Measurements from ENCODE around the gene ABHD12. TPM values are rescaled to one million over a fixed set of nuclear protein-coding genes. Genes with fewer than 3 reads are reported as not detected.

Gene ABHD12
- total and polyA plus RNA-seq, 4 experiments from 2014 or later, result 25.9 to 30.9 (median 29.6) TPM

DNA sequence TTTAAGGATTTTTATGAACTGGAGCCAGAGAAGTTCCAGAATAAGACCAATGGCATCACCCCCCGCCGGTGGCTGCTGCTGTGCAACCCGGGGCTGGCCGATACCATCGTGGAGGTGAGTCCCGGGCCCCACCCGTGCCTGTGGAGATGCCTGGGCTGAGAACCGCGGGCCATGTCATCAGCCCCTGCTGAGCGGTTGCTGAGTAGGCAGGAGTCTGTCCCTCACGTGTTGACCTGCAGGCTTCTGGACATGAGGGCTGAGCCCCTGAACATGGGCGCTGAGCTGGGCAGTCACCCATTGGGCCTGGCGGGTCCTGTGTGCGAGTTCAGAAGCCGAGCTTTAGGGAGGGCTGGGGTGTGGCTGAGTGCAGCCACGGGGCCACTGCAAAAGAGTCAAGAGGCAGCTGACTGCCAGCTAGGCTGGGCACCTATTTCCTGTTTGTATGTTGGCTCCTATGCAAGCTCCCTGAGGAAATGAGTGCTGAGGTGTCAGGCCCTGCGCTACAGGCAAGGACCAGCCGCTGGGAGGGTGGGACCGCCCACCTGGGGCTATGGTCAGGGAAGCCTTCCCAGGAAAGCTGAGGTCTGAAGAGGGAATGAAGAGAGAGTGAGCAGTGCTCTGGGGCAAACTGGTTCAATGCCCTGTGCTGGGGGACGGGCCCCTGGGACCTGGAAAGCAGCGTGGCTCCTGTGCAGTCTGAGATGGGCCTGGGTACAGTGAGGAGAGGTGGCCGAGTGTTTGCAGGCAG is 108.4 kb downstream of the ABHD12 start:
- H3K4me1 ChIP-seq (ENCODE audit: insufficient read depth, low read length), result no peaks in the 10 kb centered on the region
- no peak overlapping the region for H3K4me3 ChIP-seq (ENCODE audit: low read length in 2 of 2)
- no peaks in the 10 kb centered on the region for H3K9me3 ChIP-seq (ENCODE audit: control insufficient read depth in 1 of 2, low read length in 2 of 2)
- no peak overlapping the region for H3K27ac ChIP-seq (ENCODE audit: low read depth, low read length)
- Mint-ChIP-seq H3K36me3 (peaks cover 17 to 61% of the 10 kb centered on the region in 2 donors), H3K4me3 (peak overlapping the region in 1 of 8 donors; percentile 15), H3K27ac (peak overlapping the region in 4 of 7 donors; percentile 5 to 81 (median 58)), H3K4me1 (peaks cover 0 to 3% (median 2%) of the 10 kb centered on the region in 4 donors), H3K27me3 (no peaks in the 10 kb centered on the region), H3K9me3 (no peaks in the 10 kb centered on the region)
- intact Hi-C loops (cut with micrococcal nuclease), result no loop called here
- CTCF ChIA-PET (ENCODE audit: partially characterized antibody), result no interaction called here
- POLR2A ChIA-PET (ENCODE audit: partially characterized antibody), result no interaction called here
- H3K36me3 ChIP-seq (ENCODE audit: insufficient read depth, low read length), result peaks cover 26% of the 10 kb centered on the region
- peak in 1 of 5 donors; percentile 25 for DNase-seq
- no peaks in the 10 kb centered on the region for H3K27me3 ChIP-seq (ENCODE audit: insufficient read depth, low read length)

DNA sequence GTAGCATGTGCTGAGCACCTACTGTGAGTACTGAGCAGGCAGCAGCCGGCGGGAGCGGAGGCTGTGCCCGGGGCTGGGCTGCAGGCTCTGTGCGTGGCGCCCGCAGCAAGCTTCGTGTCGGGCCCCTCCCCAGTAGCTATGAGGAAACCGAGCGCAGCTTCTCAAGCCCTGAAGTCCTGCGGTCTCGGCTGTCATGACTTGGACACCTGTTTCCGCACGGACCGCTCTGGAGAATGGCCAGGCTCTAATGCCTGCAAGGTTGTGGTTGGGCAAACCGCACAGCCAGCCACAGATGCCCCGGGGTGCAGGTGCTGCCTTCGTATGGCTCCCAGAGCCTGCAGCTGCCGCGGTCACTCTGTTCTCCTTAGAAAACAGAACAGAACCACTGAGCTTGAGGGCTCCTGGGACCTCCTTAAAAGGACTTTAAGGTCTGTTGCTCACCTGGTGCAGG is 109.1 kb downstream of the ABHD12 start:
- H3K36me3 ChIP-seq (ENCODE audit: insufficient read depth, low read length), result peaks cover 33% of the 10 kb centered on the region
- H3K27me3 ChIP-seq (ENCODE audit: insufficient read depth, low read length), result no peaks in the 10 kb centered on the region
- POLR2A ChIA-PET (ENCODE audit: partially characterized antibody), result no interaction called here
- H3K4me1 ChIP-seq (ENCODE audit: insufficient read depth, low read length), result no peaks in the 10 kb centered on the region
- Mint-ChIP-seq H3K27ac (peak overlapping the region in 1 of 7 donors; percentile 57), H3K4me3 (no peak overlapping the region), H3K27me3 (no peaks in the 10 kb centered on the region), H3K36me3 (peaks cover 17 to 61% of the 10 kb centered on the region in 2 donors), H3K9me3 (no peaks in the 10 kb centered on the region), H3K4me1 (peaks cover 0 to 3% (median 2%) of the 10 kb centered on the region in 4 donors)
- H3K4me3 ChIP-seq (ENCODE audit: low read length in 2 of 2), result no peak overlapping the region
- no peaks in the 10 kb centered on the region for H3K9me3 ChIP-seq (ENCODE audit: control insufficient read depth in 1 of 2, low read length in 2 of 2)
- intact Hi-C loops (cut with micrococcal nuclease), result no loop called here
- H3K27ac ChIP-seq (ENCODE audit: low read depth, low read length), result no peak overlapping the region
- no peak for DNase-seq
- CTCF ChIA-PET (ENCODE audit: partially characterized antibody), result no interaction called here

DNA sequence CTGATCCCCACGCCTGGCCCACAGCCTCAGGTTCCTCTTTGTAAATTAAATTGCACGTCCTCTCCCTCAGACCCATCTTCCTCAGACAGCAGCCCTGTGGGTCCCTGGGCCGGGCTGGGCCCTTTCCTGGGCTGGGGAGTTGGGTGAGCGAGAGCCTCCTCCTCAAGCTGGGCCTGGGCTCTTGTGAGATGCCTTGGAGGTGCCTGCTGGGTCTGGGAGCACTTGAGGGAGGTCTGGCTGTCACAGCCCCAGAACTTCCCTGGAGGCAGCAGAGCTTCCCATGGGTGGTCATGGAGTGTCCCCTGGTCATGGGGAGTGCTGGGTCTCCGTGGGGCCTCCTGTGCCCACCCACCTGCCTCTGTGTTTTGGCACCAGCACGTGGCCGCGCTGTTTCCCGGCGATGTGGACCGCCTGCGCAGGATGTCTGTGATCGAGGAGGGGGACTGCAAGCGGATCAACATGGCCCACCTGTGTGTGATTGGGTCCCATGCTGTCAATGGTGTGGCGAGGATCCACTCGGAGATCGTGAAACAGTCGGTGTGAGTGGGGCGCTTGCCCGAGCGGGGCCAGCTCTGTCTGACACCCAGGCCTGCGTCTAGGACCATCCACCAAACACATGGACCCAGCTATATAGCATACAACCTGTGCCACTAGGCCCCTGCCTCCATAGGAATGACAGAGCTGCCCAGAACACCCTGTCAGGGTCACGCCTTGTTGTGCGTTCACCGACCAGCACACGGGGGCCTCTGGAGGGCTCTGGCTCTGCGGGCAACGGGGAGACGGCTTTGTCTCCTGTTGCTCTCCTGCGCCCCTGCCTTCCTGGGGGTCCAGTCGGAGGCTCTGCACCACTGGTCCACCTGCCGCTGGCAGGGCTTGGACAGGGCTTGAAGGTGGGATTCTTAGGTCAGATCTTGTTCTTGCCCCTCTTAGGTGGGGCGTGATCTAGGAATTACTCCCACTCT is 109.8 kb downstream of the ABHD12 start:
- Histone ChIP-seq H3K4me3 (ENCODE audit: low read length in 2 of 2) (no peak overlapping the region), H3K4me1 (ENCODE audit: insufficient read depth, low read length) (no peaks in the 10 kb centered on the region), H3K27me3 (ENCODE audit: insufficient read depth, low read length) (no peaks in the 10 kb centered on the region), H3K9me3 (ENCODE audit: control insufficient read depth in 1 of 2, low read length in 2 of 2) (no peaks in the 10 kb centered on the region), H3K36me3 (ENCODE audit: insufficient read depth, low read length) (peaks cover 33% of the 10 kb centered on the region), H3K27ac (ENCODE audit: low read depth, low read length) (no peak overlapping the region)
- Mint-ChIP-seq H3K27ac (no peak overlapping the region), H3K4me1 (peaks cover 0 to 3% (median 2%) of the 10 kb centered on the region in 4 donors), H3K36me3 (peaks cover 12 to 60% of the 10 kb centered on the region in 2 donors), H3K4me3 (no peak overlapping the region), H3K27me3 (no peaks in the 10 kb centered on the region), H3K9me3 (no peaks in the 10 kb centered on the region)
- peak in 1 of 5 donors; percentile 30 for DNase-seq
- ChIA-PET CTCF (ENCODE audit: partially characterized antibody) (no interaction called here), POLR2A (ENCODE audit: partially characterized antibody) (no interaction called here)
- intact Hi-C loops (cut with micrococcal nuclease), result no loop called here

DNA sequence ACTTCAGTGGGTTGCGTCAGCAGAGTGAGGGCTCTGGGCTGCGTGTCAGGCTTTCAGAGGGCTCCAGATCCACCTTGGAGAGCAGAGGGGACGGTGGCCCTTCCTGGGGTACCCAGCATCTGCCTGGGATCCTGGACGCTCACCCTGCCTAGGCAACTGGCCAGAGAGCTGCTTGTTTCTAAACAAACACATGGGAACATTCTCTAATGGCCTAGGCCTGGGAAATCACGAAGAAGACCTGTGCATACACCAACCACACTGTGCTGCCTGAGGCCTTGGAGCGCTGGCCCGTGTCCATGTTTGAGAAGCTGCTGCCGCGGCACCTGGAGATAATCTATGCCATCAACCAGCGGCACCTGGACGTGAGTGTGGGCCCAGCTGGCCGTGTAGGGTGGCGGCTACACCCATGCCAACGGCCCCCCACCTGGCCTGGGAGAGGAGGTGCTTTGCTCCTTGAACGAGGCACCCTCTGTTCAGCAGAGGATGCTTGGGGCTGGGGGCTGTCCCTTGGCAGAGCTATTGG is 110.5 kb downstream of the ABHD12 start:
- Histone ChIP-seq H3K4me1 (ENCODE audit: insufficient read depth, low read length) (no peaks in the 10 kb centered on the region), H3K4me3 (ENCODE audit: low read length in 2 of 2) (no peak overlapping the region), H3K36me3 (ENCODE audit: insufficient read depth, low read length) (peaks cover 27% of the 10 kb centered on the region), H3K27me3 (ENCODE audit: insufficient read depth, low read length) (no peaks in the 10 kb centered on the region), H3K27ac (ENCODE audit: low read depth, low read length) (no peak overlapping the region), H3K9me3 (ENCODE audit: control insufficient read depth in 1 of 2, low read length in 2 of 2) (no peaks in the 10 kb centered on the region)
- Mint-ChIP-seq H3K36me3 (peaks cover 10 to 60% of the 10 kb centered on the region in 2 donors), H3K4me3 (no peak overlapping the region), H3K9me3 (no peaks in the 10 kb centered on the region), H3K4me1 (peaks cover 0 to 3% (median 2%) of the 10 kb centered on the region in 4 donors), H3K27ac (peak overlapping the region in 1 of 7 donors; percentile 57), H3K27me3 (no peaks in the 10 kb centered on the region)
- POLR2A ChIA-PET (ENCODE audit: partially characterized antibody), result no interaction called here
- CTCF ChIA-PET (ENCODE audit: partially characterized antibody), result no interaction called here
- intact Hi-C loops (cut with micrococcal nuclease), result no loop called here
- DNase-seq, result no peak

DNA sequence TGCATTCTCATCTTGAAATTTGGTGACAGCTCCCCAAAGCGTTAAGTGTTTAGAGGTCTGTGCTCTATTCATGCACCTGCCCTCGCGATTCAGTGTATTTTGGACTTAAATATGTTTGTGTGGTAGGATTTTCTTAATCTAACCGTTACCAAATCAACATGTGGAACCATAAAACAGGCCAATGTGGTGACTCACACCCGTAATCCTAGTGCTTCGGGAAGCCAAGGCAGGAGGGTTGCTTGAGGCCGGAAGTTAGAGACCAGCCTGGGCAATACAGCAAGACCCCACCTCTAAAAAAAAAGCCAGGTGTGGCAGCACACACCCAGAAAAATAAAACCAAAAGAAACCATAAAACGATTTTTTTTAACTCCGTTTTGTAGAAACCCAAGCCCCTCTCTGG is 111.2 kb downstream of the ABHD12 start:
- peaks cover 9 to 60% of the 10 kb centered on the region in 2 donors for H3K36me3 Mint-ChIP-seq
- H3K27ac Mint-ChIP-seq, result peak overlapping the region in 2 of 7 donors; percentile 36 to 69

GRCh38 chr20:25278636-25279361 is 111.8 kb downstream of the ABHD12 start:
- Histone ChIP-seq H3K36me3 (ENCODE audit: insufficient read depth, low read length) (peaks cover 36% of the 10 kb centered on the region), H3K4me3 (ENCODE audit: low read length in 2 of 2) (no peak overlapping the region), H3K27me3 (ENCODE audit: insufficient read depth, low read length) (no peaks in the 10 kb centered on the region), H3K9me3 (ENCODE audit: control insufficient read depth in 1 of 2, low read length in 2 of 2) (no peaks in the 10 kb centered on the region), H3K4me1 (ENCODE audit: insufficient read depth, low read length) (no peaks in the 10 kb centered on the region), H3K27ac (ENCODE audit: low read depth, low read length) (no peak overlapping the region)
- POLR2A ChIA-PET (ENCODE audit: partially characterized antibody), result interaction anchor here (0.6 kb wide), 1 partner anchor 190 kb away, joined by 3 read pairs; no protein-coding TSS in a partner anchor
- Mint-ChIP-seq H3K9me3 (no peaks in the 10 kb centered on the region), H3K4me1 (peaks cover 0 to 3% (median 2%) of the 10 kb centered on the region in 4 donors), H3K27ac (peak overlapping the region in 1 of 7 donors; percentile 10), H3K27me3 (no peaks in the 10 kb centered on the region), H3K4me3 (no peak overlapping the region), H3K36me3 (peaks cover 13 to 61% of the 10 kb centered on the region in 2 donors)
- CTCF ChIA-PET (ENCODE audit: partially characterized antibody), result interaction anchor here (1.2 kb wide), 2 partner anchors 17 to 121 kb away, joined by 3 to 5 read pairs; no protein-coding TSS in a partner anchor
- intact Hi-C loops (cut with micrococcal nuclease), result no loop called here
- no peak for DNase-seq

More for the DNA sequence above, 111.2 kb downstream of the ABHD12 start:
- no peak overlapping the region for H3K27ac ChIP-seq (ENCODE audit: low read depth, low read length)
- H3K4me1 ChIP-seq (ENCODE audit: insufficient read depth, low read length), result no peaks in the 10 kb centered on the region
- ChIA-PET POLR2A (ENCODE audit: partially characterized antibody) (no interaction called here), CTCF (ENCODE audit: partially characterized antibody) (interaction anchor here (1.2 kb wide), 2 partner anchors 16 to 120 kb away, joined by 3 to 5 read pairs; no protein-coding TSS in a partner anchor)
- DNase-seq, result no peak
- Mint-ChIP-seq H3K27me3 (no peaks in the 10 kb centered on the region), H3K4me1 (peaks cover 0 to 3% (median 2%) of the 10 kb centered on the region in 4 donors), H3K4me3 (no peak overlapping the region), H3K9me3 (no peaks in the 10 kb centered on the region)
- H3K9me3 ChIP-seq (ENCODE audit: control insufficient read depth in 1 of 2, low read length in 2 of 2), result no peaks in the 10 kb centered on the region
- intact Hi-C loops (cut with micrococcal nuclease), result no loop called here
- no peaks in the 10 kb centered on the region for H3K27me3 ChIP-seq (ENCODE audit: insufficient read depth, low read length)
- H3K36me3 ChIP-seq (ENCODE audit: insufficient read depth, low read length), result peaks cover 34% of the 10 kb centered on the region
- H3K4me3 ChIP-seq (ENCODE audit: low read length in 2 of 2), result no peak overlapping the region

Data from CD4-positive, alpha-beta memory T cell (primary cell).